Measurements from ENCODE around the gene WDFY4.
"Not testable (repeated sequence)": the region's sequence is repeated elsewhere in the genome, so short reads cannot be mapped to it uniquely, and the experiment has no call there.

Gene WDFY4

GRCh38 chr10:48684792-48685623 lies at the start of gene WDFY4:
TSS of gene WDFY4 (plus strand) at chr10:48684873. CDS start at chr10:48709733, 24,860 bp downstream.
- Histone ChIP-seq H3K27me3 (ENCODE audit: control insufficient read depth in 5 of 5, insufficient read depth in 4 of 5, low read length in 5 of 5) (no peaks in the 10 kb centered on the region), H3K27ac (ENCODE audit: low read depth, low read length) (no peak within 1 kb of the TSS), H3K9me3 (ENCODE audit: control insufficient read depth in 5 of 5, low read length in 5 of 5) (peaks cover 0 to 4% (median 3%) of the 10 kb centered on the region in 5 donors), H3K4me1 (ENCODE audit: control insufficient read depth in 5 of 5, insufficient read depth in 5 of 5, low read length in 5 of 5) (no peaks in the 10 kb centered on the region), H3K9ac (ENCODE audit: low read length in 5 of 5) (peak within 1 kb of the TSS in 3 of 5 donors; percentile 30 to 62 (median 34)), H3K36me3 (ENCODE audit: control insufficient read depth in 5 of 5, insufficient read depth in 5 of 5, low read length in 5 of 5) (no peaks in the 10 kb centered on the region), H3K4me3 (ENCODE audit: low read depth in 1 of 5, low read length in 5 of 5) (peak within 1 kb of the TSS in 3 of 5 donors; percentile 24 to 52 (median 38))

DNA sequence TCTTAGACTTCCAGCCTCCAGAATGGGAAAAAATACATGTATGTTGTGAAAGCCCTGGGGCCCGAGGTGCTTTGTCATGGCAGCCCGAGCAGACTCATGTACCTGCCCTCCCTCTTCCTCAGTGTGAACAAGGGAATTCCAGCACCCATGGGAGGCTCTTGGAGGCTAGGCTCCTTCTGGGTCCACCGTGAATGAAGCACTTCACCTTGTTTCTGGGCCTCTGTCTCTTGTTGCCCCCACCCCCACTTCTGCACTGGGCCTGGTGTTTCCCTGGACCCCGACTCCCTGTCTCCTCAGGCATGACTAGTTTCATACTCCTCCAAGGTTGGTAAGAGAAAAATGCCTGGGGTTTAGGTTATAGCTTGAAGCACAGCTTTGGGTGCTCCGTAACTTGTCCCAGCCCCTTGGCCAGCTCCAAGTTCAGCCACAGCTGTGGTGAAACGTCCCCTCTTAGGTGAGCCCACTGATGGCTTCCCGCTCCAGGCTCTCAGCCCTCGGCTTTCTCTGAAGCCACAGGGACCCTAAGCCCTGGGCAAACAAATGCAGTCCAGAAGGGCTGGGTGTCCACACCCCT lies 49.6 kb upstream of the WDFY4 start:
- H3K9me3 ChIP-seq (ENCODE audit: control insufficient read depth in 5 of 5, low read length in 5 of 5) = peaks cover 0 to 4% (median 0%) of the 10 kb centered on the region in 5 donors
- H3K27me3 ChIP-seq (ENCODE audit: control insufficient read depth in 5 of 5, insufficient read depth in 4 of 5, low read length in 5 of 5) = no peaks in the 10 kb centered on the region
- H3K27ac ChIP-seq (ENCODE audit: low read depth, low read length) = no peak overlapping the region
- no peak overlapping the region for H3K9ac ChIP-seq (ENCODE audit: low read length in 5 of 5)
- H3K4me3 ChIP-seq (ENCODE audit: low read depth in 1 of 5, low read length in 5 of 5) = no peak overlapping the region
- H3K36me3 ChIP-seq (ENCODE audit: control insufficient read depth in 5 of 5, insufficient read depth in 5 of 5, low read length in 5 of 5) = no peaks in the 10 kb centered on the region
- peaks cover 3 to 56% (median 28%) of the 10 kb centered on the region in 5 donors for H3K4me1 ChIP-seq (ENCODE audit: control insufficient read depth in 5 of 5, insufficient read depth in 5 of 5, low read length in 5 of 5)

GRCh38 chr10:48636231-48636630 lies 48.4 kb upstream of the WDFY4 start:
- Histone ChIP-seq H3K4me1 (ENCODE audit: control insufficient read depth in 5 of 5, insufficient read depth in 5 of 5, low read length in 5 of 5) (peaks cover 3 to 56% (median 28%) of the 10 kb centered on the region in 5 donors), H3K9me3 (ENCODE audit: control insufficient read depth in 5 of 5, low read length in 5 of 5) (peaks cover 0 to 11% (median 2%) of the 10 kb centered on the region in 5 donors), H3K9ac (ENCODE audit: low read length in 5 of 5) (no peak overlapping the region), H3K36me3 (ENCODE audit: control insufficient read depth in 5 of 5, insufficient read depth in 5 of 5, low read length in 5 of 5) (no peaks in the 10 kb centered on the region), H3K4me3 (ENCODE audit: low read depth in 1 of 5, low read length in 5 of 5) (no peak overlapping the region), H3K27ac (ENCODE audit: low read depth, low read length) (no peak overlapping the region), H3K27me3 (ENCODE audit: control insufficient read depth in 5 of 5, insufficient read depth in 4 of 5, low read length in 5 of 5) (no peaks in the 10 kb centered on the region)

DNA sequence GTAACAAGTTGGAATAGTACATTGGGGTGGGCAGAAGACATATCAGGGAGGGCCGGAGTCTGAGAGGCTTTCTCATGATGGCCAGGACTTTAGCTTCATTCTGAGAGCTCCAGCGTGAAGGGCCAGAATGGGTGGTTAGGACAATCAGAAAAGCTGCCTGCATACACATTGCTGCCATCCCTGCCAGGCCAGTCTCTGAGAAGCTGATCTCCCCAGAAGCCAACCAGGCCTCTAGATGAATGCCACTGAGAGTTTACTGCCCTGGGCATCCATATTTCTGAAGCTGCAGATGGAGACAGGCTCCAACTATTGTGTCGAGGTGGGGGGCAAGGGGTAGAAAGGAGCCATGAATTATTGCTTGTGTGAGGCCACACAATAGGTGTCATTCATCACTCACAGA lies 47.8 kb upstream of the WDFY4 start:
- Histone ChIP-seq H3K9me3 (ENCODE audit: control insufficient read depth in 5 of 5, low read length in 5 of 5) (peaks cover 0 to 12% (median 2%) of the 10 kb centered on the region in 5 donors), H3K4me1 (ENCODE audit: control insufficient read depth in 5 of 5, insufficient read depth in 5 of 5, low read length in 5 of 5) (peaks cover 3 to 56% (median 28%) of the 10 kb centered on the region in 5 donors), H3K36me3 (ENCODE audit: control insufficient read depth in 5 of 5, insufficient read depth in 5 of 5, low read length in 5 of 5) (no peaks in the 10 kb centered on the region), H3K9ac (ENCODE audit: low read length in 5 of 5) (no peak overlapping the region), H3K4me3 (ENCODE audit: low read depth in 1 of 5, low read length in 5 of 5) (no peak overlapping the region), H3K27ac (ENCODE audit: low read depth, low read length) (no peak overlapping the region), H3K27me3 (ENCODE audit: control insufficient read depth in 5 of 5, insufficient read depth in 4 of 5, low read length in 5 of 5) (no peaks in the 10 kb centered on the region)

DNA sequence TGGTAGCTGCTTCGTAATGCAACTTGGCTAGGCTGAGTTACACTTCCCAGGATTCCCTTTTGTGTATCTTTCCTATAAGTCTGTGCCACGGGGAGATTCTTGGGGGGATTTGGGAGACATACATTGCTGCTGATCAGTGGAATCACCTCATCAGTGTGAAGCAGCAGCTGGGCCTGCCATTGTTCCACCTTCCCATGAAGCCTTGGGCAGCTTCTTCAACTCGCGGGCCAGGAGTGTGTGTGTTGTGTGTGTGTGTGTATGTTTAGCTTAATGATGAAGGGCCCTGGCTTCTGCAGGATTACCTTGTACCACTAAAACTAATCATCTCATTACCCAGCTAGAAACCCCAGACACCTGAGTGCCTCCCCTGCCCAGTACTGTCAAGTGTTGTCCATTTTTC lies 46.5 kb upstream of the WDFY4 start:
- no peak overlapping the region for H3K27ac ChIP-seq (ENCODE audit: low read depth, low read length)

GRCh38 chr10:48638739-48639527 lies 45.7 kb upstream of the WDFY4 start:
- Histone ChIP-seq H3K27me3 (ENCODE audit: control insufficient read depth in 5 of 5, insufficient read depth in 4 of 5, low read length in 5 of 5) (no peaks in the 10 kb centered on the region), H3K4me1 (ENCODE audit: control insufficient read depth in 5 of 5, insufficient read depth in 5 of 5, low read length in 5 of 5) (peaks cover 3 to 48% (median 27%) of the 10 kb centered on the region in 5 donors), H3K9me3 (ENCODE audit: control insufficient read depth in 5 of 5, low read length in 5 of 5) (peaks cover 0 to 12% (median 2%) of the 10 kb centered on the region in 5 donors), H3K27ac (ENCODE audit: low read depth, low read length) (no peak overlapping the region), H3K9ac (ENCODE audit: low read length in 5 of 5) (no peak overlapping the region), H3K36me3 (ENCODE audit: control insufficient read depth in 5 of 5, insufficient read depth in 5 of 5, low read length in 5 of 5) (no peaks in the 10 kb centered on the region), H3K4me3 (ENCODE audit: low read depth in 1 of 5, low read length in 5 of 5) (no peak overlapping the region)

More for the DNA sequence above, 46.5 kb upstream of the WDFY4 start:
- Histone ChIP-seq H3K4me1 (ENCODE audit: control insufficient read depth in 5 of 5, insufficient read depth in 5 of 5, low read length in 5 of 5) (peaks cover 3 to 56% (median 28%) of the 10 kb centered on the region in 5 donors), H3K36me3 (ENCODE audit: control insufficient read depth in 5 of 5, insufficient read depth in 5 of 5, low read length in 5 of 5) (no peaks in the 10 kb centered on the region), H3K27me3 (ENCODE audit: control insufficient read depth in 5 of 5, insufficient read depth in 4 of 5, low read length in 5 of 5) (no peaks in the 10 kb centered on the region), H3K9me3 (ENCODE audit: control insufficient read depth in 5 of 5, low read length in 5 of 5) (peaks cover 0 to 12% (median 2%) of the 10 kb centered on the region in 5 donors), H3K4me3 (ENCODE audit: low read depth in 1 of 5, low read length in 5 of 5) (no peak overlapping the region), H3K9ac (ENCODE audit: low read length in 5 of 5) (no peak overlapping the region)

DNA sequence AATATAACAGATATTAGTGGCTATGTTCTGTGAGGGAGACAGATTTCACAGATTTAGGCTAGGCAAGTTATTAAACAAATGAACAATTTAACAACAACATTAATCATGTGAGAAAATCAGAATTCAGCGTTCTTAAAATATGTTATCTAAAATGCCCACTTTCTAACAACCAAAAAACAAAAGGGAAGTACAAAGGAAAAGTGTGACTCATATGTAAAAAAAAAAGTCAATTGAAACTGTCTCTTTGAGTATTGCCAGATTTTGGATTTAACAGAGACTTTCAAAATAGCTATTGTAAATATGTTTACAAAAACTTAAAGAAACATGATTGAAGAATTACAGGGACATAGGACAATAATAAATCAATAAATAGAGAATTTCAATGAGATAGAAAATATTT lies 45.0 kb upstream of the WDFY4 start:
- no peak overlapping the region for H3K4me3 ChIP-seq (ENCODE audit: low read depth in 1 of 5, low read length in 5 of 5)
- no peaks in the 10 kb centered on the region for H3K27me3 ChIP-seq (ENCODE audit: control insufficient read depth in 5 of 5, insufficient read depth in 4 of 5, low read length in 5 of 5)
- peaks cover 0 to 12% (median 2%) of the 10 kb centered on the region in 5 donors for H3K9me3 ChIP-seq (ENCODE audit: control insufficient read depth in 5 of 5, low read length in 5 of 5)
- H3K4me1 ChIP-seq (ENCODE audit: control insufficient read depth in 5 of 5, insufficient read depth in 5 of 5, low read length in 5 of 5) = peaks cover 3 to 43% (median 20%) of the 10 kb centered on the region in 5 donors
- no peak overlapping the region for H3K9ac ChIP-seq (ENCODE audit: low read length in 5 of 5)
- H3K27ac ChIP-seq (ENCODE audit: low read depth, low read length) = no peak overlapping the region
- no peaks in the 10 kb centered on the region for H3K36me3 ChIP-seq (ENCODE audit: control insufficient read depth in 5 of 5, insufficient read depth in 5 of 5, low read length in 5 of 5)

DNA sequence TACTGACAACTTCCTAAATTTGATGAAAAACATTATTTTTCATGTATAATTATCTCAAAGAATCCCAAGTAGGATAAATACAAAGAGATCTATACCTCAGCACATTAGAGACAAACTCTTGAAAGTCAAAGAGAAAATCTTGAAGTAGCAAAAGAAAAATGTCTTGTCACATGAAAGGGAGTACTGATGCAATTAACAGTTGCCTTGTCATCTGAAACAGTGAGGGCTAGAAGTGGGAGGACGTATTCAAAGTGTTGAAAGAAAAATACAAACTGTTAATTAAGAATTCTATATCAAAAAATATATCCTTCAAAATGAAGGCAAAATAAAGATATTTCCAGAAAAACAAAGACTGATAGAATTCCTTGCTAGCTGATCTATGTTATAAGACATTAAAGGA lies 44.3 kb upstream of the WDFY4 start:
- Histone ChIP-seq H3K9ac (ENCODE audit: low read length in 5 of 5) (no peak overlapping the region), H3K36me3 (ENCODE audit: control insufficient read depth in 5 of 5, insufficient read depth in 5 of 5, low read length in 5 of 5) (no peaks in the 10 kb centered on the region), H3K27ac (ENCODE audit: low read depth, low read length) (no peak overlapping the region), H3K27me3 (ENCODE audit: control insufficient read depth in 5 of 5, insufficient read depth in 4 of 5, low read length in 5 of 5) (no peaks in the 10 kb centered on the region), H3K9me3 (ENCODE audit: control insufficient read depth in 5 of 5, low read length in 5 of 5) (peaks cover 0 to 12% (median 2%) of the 10 kb centered on the region in 5 donors), H3K4me1 (ENCODE audit: control insufficient read depth in 5 of 5, insufficient read depth in 5 of 5, low read length in 5 of 5) (peaks cover 3 to 36% (median 13%) of the 10 kb centered on the region in 5 donors), H3K4me3 (ENCODE audit: low read depth in 1 of 5, low read length in 5 of 5) (no peak overlapping the region)

DNA sequence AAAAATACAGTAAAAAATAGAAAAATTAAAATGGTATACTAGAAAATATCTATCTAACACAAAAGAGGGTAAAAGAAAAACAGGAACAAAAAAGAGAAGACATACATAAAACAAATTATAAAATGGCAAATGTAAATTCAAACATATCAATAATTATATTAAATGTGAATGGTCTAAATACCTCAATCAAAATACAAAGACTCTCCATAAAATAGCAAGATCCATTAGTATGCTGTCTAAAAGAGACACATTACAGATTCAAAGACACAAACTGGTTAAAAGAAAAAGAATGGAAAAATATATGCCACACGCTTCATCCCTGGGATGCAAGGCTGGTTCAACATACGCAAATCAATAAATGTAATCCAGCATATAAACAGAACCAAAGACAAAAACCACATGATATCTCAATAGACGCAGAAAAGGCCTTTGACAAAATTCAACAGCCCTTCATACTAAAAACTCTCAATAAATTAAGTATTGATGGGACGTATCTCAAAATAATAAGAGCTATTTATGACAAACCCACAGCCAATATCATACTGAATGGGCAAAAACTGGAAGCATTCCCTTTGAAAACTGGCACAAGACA lies 43.5 kb upstream of the WDFY4 start:
- H3K4me3 ChIP-seq (ENCODE audit: low read depth in 1 of 5, low read length in 5 of 5); H3K27ac ChIP-seq (ENCODE audit: low read depth, low read length); H3K9ac ChIP-seq (ENCODE audit: low read length in 5 of 5); H3K36me3 ChIP-seq (ENCODE audit: control insufficient read depth in 5 of 5, insufficient read depth in 5 of 5, low read length in 5 of 5); H3K27me3 ChIP-seq (ENCODE audit: control insufficient read depth in 5 of 5, insufficient read depth in 4 of 5, low read length in 5 of 5): not testable (repeated sequence)
- Histone ChIP-seq H3K9me3 (ENCODE audit: control insufficient read depth in 5 of 5, low read length in 5 of 5) (peaks cover 0 to 12% (median 2%) of the 10 kb centered on the region in 5 donors), H3K4me1 (ENCODE audit: control insufficient read depth in 5 of 5, insufficient read depth in 5 of 5, low read length in 5 of 5) (peaks cover 3 to 27% (median 9%) of the 10 kb centered on the region in 5 donors)
